Heart left ventricle (tissue), 16 donors: ENCODE data around the gene ALPI. TPM values are rescaled to one million over a fixed set of nuclear protein-coding genes. Genes with fewer than 3 reads are reported as not detected.

Source experiments
- ATAC-seq, 4 donors: fragments of 200-7000 bp; cut with Tn5 transposase; one replicate each; pipeline ENCODE4 v1.9.1; 2020 to 2022; ENCODE audit warnings: moderate library complexity in 4 of 4, mild to moderate bottlenecking in 3 of 4, moderate number of reproducible peaks in 1 of 4
- DNase-seq, 5 donors: peaks; one replicate each; pipeline ENCODE4 v3.0.0-alpha.2; 2020
- H3K27ac ChIP-seq, 12 donors: fragments of 200-600 bp; sonication (generic) in 4 of 12; one replicate each; pipeline versions ENCODE4 v1.5.0 to v1.8.0; 2016 to 2022; ENCODE audit warnings: mild to moderate bottlenecking in 2 of 12
- H3K27me3 ChIP-seq, 9 donors: fragments of 200-600 bp; sonication (generic) in 2 of 9; one replicate each; pipeline versions ENCODE4 v1.5.1 to v1.8.0; 2016 to 2022; ENCODE audit warnings: mild to moderate bottlenecking in 3 of 9
- H3K36me3 ChIP-seq, 9 donors: fragments of 200-600 bp; sonication (generic) in 2 of 9; one replicate each; pipeline versions ENCODE4 v1.5.0 to v1.8.0; 2018 to 2022; ENCODE audit warnings: mild to moderate bottlenecking in 2 of 9
- H3K4me1 ChIP-seq, 12 donors: fragments of 200-600 bp; sonication (generic) in 4 of 12; one replicate each; pipeline versions ENCODE4 v1.5.0 to v1.8.0; 2016 to 2022; ENCODE audit warnings: mild to moderate bottlenecking in 3 of 12
- H3K4me3 ChIP-seq, 12 donors: fragments of 200-600 bp; sonication (generic) in 4 of 12; one replicate each; pipeline versions ENCODE4 v1.5.0 to v1.8.0; 2017 to 2022; ENCODE audit warnings: mild to moderate bottlenecking in 9 of 12, moderate library complexity in 4 of 12
- H3K9me3 ChIP-seq, 12 donors: fragments of 200-600 bp; sonication (generic) in 4 of 12; one replicate each; pipeline versions ENCODE4 v1.5.0 to v1.8.0; 2016 to 2022; ENCODE audit warnings: mild to moderate bottlenecking in 1 of 12
- CTCF ChIP-seq, 12 donors: fragments of 200-600 bp; sonication (generic) in 4 of 12; IDR thresholded peaks; one replicate each; pipeline versions ENCODE4 v1.5.0 to v1.8.0; 2018 to 2022; ENCODE audit warnings: antibody characterized with exemption in 12 of 12, mild to moderate bottlenecking in 5 of 12
- POLR2A ChIP-seq, 2 donors: fragments of 450-650 bp; IDR thresholded peaks; one replicate each; pipeline ENCODE4 v1.6.1; 2017; ENCODE audit warnings: antibody characterized with exemption in 2 of 2, mild to moderate bottlenecking in 2 of 2, moderate library complexity in 2 of 2
- WGBS, 4 donors: extraction: QIAGEN DNeasy Blood & Tissue Kit in 2 of 4; methylation state at CpG; one replicate each; pipeline versions ENCODE4 v1.1.5 to v1.1.7; 2013 to 2018; 5-methylcytosine and 5-hydroxymethylcytosine counted together
- intact Hi-C, 10 donors: fragments of 100-400 bp; cut with DNase I; formaldehyde crosslinking; loops; one replicate each; pipeline versions ENCODE4 v1.11.1 to v1.14.2; 2022
- polyA plus RNA-seq, 2 donors: library from polyadenylated mRNA; stranded (reverse); fragments of 200-250 nt; gene quantifications; one replicate each; pipeline ENCODE4 v1.2.3, GENCODE V29; 2013
- total RNA-seq, 9 donors: library from RNA; depleted of rRNA in 2 of 9; stranded (reverse); fragments of >200 nt in 2 of 9; fragmentation: NEBNext Ultra II Directional in 3 of 9; extraction: Animal tissue kit (Norgen Biotek cat#: 25700) in 3 of 9; gene quantifications; one replicate each; pipeline versions ENCODE4 v1.1.0 to v1.2.4, GENCODE V29; 2016 to 2023
- donor health status: ischemic (EF 13 %, LVEDD 7.1; RV severe dilation, severe dysfunction).
- donor health status: healthy with polysubstance abuse.
- donor health status: DM: no; HTN: yes; CAD: no.
- donor health status: DM: no; HTN: no; CAD: no.
- donor health status: ischemic (EF 25% LVEDD 6.9; RV normal size, moderate dysfunction).
- donor health status: ischemic (EF 25% LVEDD 5.7; RV mildly dilated, moderate dysfunction).
- donor health status: healthy.
- donor health status: DM: yes; HTN: yes; CAD: no.
- donor health status: ischemic (EF 35%, LVEDD 5.7; RV mildly dilated, moderate dysfunction).
- donor health status: nonischemic (EF 11% LVEDD 7.7; RV severe dilation, severe dysfunction).
- donor health status: DM: yes; HTN: yes; CAD: no.
- donor health status: PGD.
- donor health status: ischemic (EF 29% LVEDD 5.4; RV normal size, mild dysfunction).
- donor health status: nonischemic (EF 23%, LVEDD 6.1; RV moderate dilation, normal function).

The ALPI gene
- total and polyA plus RNA-seq, 11 donors = not detected

- TF ChIP-seq CTCF (IDR thresholded peaks at IDR 0.05) (no peak), POLR2A (IDR thresholded peaks at IDR 0.05) (no peak)
- intact Hi-C loops = no loop called here
- DNase-seq = peak in 2 of 5 donors; percentile 14 to 43
Observed at GRCh38 chr2:232492963-232493700, 37.2 kb downstream of the ALPI start.

GRCh38 chr2:232493701-232494474, 37.9 kb downstream of the ALPI start:
- TF ChIP-seq CTCF (IDR thresholded peaks at IDR 0.05) = no peak
- no peak for TF ChIP-seq POLR2A (IDR thresholded peaks at IDR 0.05)
- DNase-seq (peak in 2 of 5 donors; percentile 8 to 53), ATAC-seq (no peak)
- H3K27ac ChIP-seq = no peak overlapping the region
- intact Hi-C loops = no loop called here
- H3K9me3 ChIP-seq = no peaks in the 10 kb centered on the region
- H3K4me3 ChIP-seq = no peak overlapping the region
- peaks cover 0 to 4% (median 0%) of the 10 kb centered on the region in 9 donors for H3K27me3 ChIP-seq
- 73 to 80% (median 78%) methylated on average over 9 to 10 of the region's 10 CpGs for WGBS, 4 donors
- no peaks in the 10 kb centered on the region for H3K36me3 ChIP-seq
- no peaks in the 10 kb centered on the region for H3K4me1 ChIP-seq

More at GRCh38 chr2:232492963-232493700, 37.2 kb downstream of the ALPI start:
- no peak overlapping the region for H3K27ac ChIP-seq
- peaks cover 0 to 11% (median 6%) of the 10 kb centered on the region in 9 donors for H3K27me3 ChIP-seq
- no peak overlapping the region for H3K4me3 ChIP-seq
- no peaks in the 10 kb centered on the region for H3K9me3 ChIP-seq
- ATAC-seq = no peak
- 87 to 92% (median 89%) methylated on average over 22 to 24 of the region's 24 CpGs for WGBS, 4 donors
- no peaks in the 10 kb centered on the region for H3K36me3 ChIP-seq
- no peaks in the 10 kb centered on the region for H3K4me1 ChIP-seq

GRCh38 chr2:232494542-232494941, 38.6 kb downstream of the ALPI start:
- Histone ChIP-seq H3K9me3 (no peaks in the 10 kb centered on the region), H3K4me3 (no peak overlapping the region), H3K27ac (no peak overlapping the region), H3K36me3 (no peaks in the 10 kb centered on the region), H3K4me1 (no peaks in the 10 kb centered on the region), H3K27me3 (peaks cover 0 to 4% (median 0%) of the 10 kb centered on the region in 9 donors)
- DNase-seq = peak in 2 of 5 donors; percentile 13 to 48
- no peak for ATAC-seq
- 86 to 96% (median 93%) methylated on average over 4 to 5 of the region's 5 CpGs for WGBS, 4 donors
- intact Hi-C loops = no loop called here
- TF ChIP-seq POLR2A (IDR thresholded peaks at IDR 0.05) (no peak), CTCF (IDR thresholded peaks at IDR 0.05) (no peak)

- intact Hi-C loops = no loop called here
- DNase-seq (peak in 1 of 5 donors; percentile 5), ATAC-seq (no peak)
- Histone ChIP-seq H3K27me3 (peaks cover 0 to 4% (median 0%) of the 10 kb centered on the region in 9 donors), H3K4me1 (no peaks in the 10 kb centered on the region), H3K4me3 (no peak overlapping the region), H3K9me3 (no peaks in the 10 kb centered on the region), H3K27ac (no peak overlapping the region), H3K36me3 (no peaks in the 10 kb centered on the region)
- TF ChIP-seq POLR2A (IDR thresholded peaks at IDR 0.05) = no peak
- TF ChIP-seq CTCF (IDR thresholded peaks at IDR 0.05) = no peak
- WGBS, 4 donors = 90 to 93% (median 90%) methylated on average over 7 of the region's 7 CpGs
Observed at GRCh38 chr2:232495292-232495691, 39.3 kb downstream of the ALPI start.
